Nephron progenitor cell (in vitro differentiated cells): ENCODE results near the gene RNF113B.

Experiments used
- DNase-seq: peaks from one replicate; pipeline ENCODE4 v3.0.0; 2021
- H3K27ac Mint-ChIP-seq: 2 replicates; pipeline ENCODE4 v1.8.0; 2021; ENCODE audit warnings: mild to moderate bottlenecking, moderate library complexity, mixed read lengths
- H3K27me3 Mint-ChIP-seq: 2 replicates; pipeline ENCODE4 v1.8.0; 2021; ENCODE audit warnings: mild to moderate bottlenecking, low read depth, mixed read lengths; ENCODE audit not compliant: poor library complexity
- H3K36me3 Mint-ChIP-seq: 2 replicates; pipeline ENCODE4 v1.8.0; 2021; ENCODE audit warnings: low read depth, mixed read lengths
- H3K4me1 Mint-ChIP-seq: 2 replicates; pipeline ENCODE4 v1.8.0; 2021; ENCODE audit warnings: mixed read lengths
- H3K4me3 Mint-ChIP-seq: 2 replicates; pipeline ENCODE4 v1.8.0; 2021; ENCODE audit warnings: mild to moderate bottlenecking, moderate library complexity, mixed read lengths
- H3K9me3 Mint-ChIP-seq: 2 replicates; pipeline ENCODE4 v1.8.0; 2021; ENCODE audit warnings: mild to moderate bottlenecking, moderate library complexity, mixed read lengths
- TF ChIP-seq, protein P1 (sequence below): fragments of 200-600 bp; sonication (generic); IDR thresholded peaks from 2 replicates; pipeline ENCODE4 v1.5.0; 2021; ENCODE audit warnings: antibody characterized with exemption

RNF113B gene

DNA sequence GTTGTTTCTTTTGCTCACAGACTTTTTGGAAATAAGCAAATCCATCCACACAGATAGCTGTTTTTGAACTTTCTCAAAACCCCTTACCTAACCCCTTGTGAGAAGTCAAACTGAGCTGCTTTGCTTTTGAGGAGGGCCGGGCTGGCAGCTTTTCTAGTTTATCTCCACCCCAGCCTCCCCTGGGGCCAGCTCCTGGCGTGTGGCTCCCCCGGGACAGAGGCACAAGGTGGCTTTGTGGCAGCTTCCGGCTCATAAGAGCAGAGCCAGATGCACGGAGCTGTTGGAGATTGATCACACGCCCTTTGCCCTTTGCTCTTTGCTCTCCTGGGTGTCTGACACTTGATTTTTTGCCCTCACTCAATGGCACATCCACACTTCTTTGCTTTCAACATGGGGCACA lies 24.9 kb upstream of the RNF113B start:
- H3K9me3 Mint-ChIP-seq: peaks cover 45% of the 10 kb centered on the region
- TF ChIP-seq, protein P1, sequence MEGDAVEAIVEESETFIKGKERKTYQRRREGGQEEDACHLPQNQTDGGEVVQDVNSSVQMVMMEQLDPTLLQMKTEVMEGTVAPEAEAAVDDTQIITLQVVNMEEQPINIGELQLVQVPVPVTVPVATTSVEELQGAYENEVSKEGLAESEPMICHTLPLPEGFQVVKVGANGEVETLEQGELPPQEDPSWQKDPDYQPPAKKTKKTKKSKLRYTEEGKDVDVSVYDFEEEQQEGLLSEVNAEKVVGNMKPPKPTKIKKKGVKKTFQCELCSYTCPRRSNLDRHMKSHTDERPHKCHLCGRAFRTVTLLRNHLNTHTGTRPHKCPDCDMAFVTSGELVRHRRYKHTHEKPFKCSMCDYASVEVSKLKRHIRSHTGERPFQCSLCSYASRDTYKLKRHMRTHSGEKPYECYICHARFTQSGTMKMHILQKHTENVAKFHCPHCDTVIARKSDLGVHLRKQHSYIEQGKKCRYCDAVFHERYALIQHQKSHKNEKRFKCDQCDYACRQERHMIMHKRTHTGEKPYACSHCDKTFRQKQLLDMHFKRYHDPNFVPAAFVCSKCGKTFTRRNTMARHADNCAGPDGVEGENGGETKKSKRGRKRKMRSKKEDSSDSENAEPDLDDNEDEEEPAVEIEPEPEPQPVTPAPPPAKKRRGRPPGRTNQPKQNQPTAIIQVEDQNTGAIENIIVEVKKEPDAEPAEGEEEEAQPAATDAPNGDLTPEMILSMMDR: no peak
- peak; percentile 70 for DNase-seq
- H3K27ac Mint-ChIP-seq: peak overlapping the region; percentile 99
- peaks cover 59% of the 10 kb centered on the region for H3K36me3 Mint-ChIP-seq
- peaks cover 51% of the 10 kb centered on the region for H3K4me1 Mint-ChIP-seq
- H3K27me3 Mint-ChIP-seq: no peaks in the 10 kb centered on the region
- peak overlapping the region; percentile 67 for H3K4me3 Mint-ChIP-seq

GRCh38 chr13:98201189-98201588 lies 24.1 kb upstream of the RNF113B start:
- peak; percentile 19 for DNase-seq
- TF ChIP-seq, protein P1: no peak
- peaks cover 41% of the 10 kb centered on the region for H3K9me3 Mint-ChIP-seq
- H3K36me3 Mint-ChIP-seq: peaks cover 57% of the 10 kb centered on the region
- peak overlapping the region; percentile 94 for H3K27ac Mint-ChIP-seq
- peaks cover 46% of the 10 kb centered on the region for H3K4me1 Mint-ChIP-seq
- H3K27me3 Mint-ChIP-seq: no peaks in the 10 kb centered on the region
- H3K4me3 Mint-ChIP-seq: peak overlapping the region; percentile 71

DNA sequence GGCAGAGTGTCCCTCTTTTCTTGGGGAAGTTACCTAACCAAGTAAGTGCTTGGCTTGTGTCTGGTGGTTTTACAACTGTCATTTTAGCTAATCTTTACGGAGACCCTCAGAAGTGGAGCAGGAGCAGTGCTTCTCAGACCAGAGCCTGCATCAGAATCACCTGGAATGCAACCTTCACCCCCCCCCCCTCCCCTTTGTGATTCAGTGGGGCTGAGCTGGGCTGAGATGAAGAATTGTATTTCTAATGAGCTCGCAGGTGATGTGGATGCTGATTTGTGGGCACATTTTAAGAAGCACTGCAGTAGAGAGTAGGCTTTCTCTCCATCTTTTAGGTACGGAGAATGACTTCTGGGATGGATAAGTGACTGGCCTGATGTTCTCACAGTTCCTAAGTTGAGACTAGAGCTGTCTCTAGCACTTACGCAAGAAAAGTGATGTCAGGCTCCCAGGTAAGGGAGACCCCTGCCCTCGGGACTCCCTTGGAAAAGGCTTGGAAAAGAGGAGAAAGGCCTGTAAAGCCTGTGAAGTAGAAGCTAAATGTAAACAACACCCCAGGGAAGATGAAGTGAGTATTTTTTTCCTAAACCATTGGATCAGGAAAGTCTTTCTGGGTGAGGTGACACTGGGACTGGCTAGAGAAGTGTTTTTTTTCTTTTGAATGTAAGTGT lies 23.3 kb upstream of the RNF113B start:
- DNase-seq: no peak
- H3K27ac Mint-ChIP-seq: peak overlapping the region; percentile 94
- TF ChIP-seq, protein P1: no peak
- H3K4me3 Mint-ChIP-seq: peak overlapping the region; percentile 51
- peaks cover 57% of the 10 kb centered on the region for H3K36me3 Mint-ChIP-seq
- peaks cover 49% of the 10 kb centered on the region for H3K4me1 Mint-ChIP-seq
- H3K27me3 Mint-ChIP-seq: no peaks in the 10 kb centered on the region
- peaks cover 36% of the 10 kb centered on the region for H3K9me3 Mint-ChIP-seq

DNA sequence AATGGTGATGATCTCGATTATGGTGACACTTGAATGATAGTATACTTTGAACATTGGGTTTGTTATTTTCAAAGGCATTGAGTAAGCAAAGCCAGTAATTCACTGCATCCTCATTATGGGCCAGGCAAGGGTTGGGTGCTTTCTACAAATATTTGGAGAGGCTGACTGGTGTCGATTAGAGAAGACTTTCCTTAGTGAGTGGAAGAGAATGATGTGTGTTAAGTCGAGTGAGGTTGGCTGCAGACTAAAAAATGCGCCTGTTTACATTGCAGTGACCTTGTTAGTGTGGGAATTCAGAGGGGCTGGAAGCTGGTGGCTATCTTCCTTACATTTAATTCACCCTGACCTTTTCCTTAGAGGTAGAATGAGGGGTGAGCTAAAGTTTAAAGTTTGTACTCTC lies 22.4 kb upstream of the RNF113B start:
- peak overlapping the region; percentile 94 for H3K27ac Mint-ChIP-seq

DNA sequence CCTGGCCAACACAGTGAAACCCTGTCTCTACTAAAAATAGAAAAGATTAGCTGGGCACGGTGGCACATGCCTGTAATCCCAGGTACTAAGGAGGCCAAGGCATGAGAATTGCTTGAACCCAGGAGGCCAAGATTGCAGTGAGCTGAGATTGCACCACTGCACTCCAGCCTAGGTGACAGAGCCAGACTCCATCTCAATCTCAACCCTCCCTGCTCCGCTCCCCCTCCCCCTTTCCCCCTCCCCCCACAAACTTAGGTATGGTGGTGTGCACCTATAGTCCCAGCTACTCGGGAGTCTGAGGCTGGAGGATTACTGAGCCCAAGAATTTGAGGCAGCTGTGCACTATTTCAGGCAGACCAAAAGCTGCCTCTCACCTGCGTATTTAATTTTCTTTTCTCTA lies 21.6 kb upstream of the RNF113B start:
- peaks cover 49% of the 10 kb centered on the region for H3K36me3 Mint-ChIP-seq
- peaks cover 20% of the 10 kb centered on the region for H3K9me3 Mint-ChIP-seq
- peak overlapping the region; percentile 94 for H3K27ac Mint-ChIP-seq
- peaks cover 58% of the 10 kb centered on the region for H3K4me1 Mint-ChIP-seq
- no peak for DNase-seq
- TF ChIP-seq, protein P1: no peak
- H3K27me3 Mint-ChIP-seq: no peaks in the 10 kb centered on the region
- no peak overlapping the region for H3K4me3 Mint-ChIP-seq

More for the DNA sequence above, 22.4 kb upstream of the RNF113B start:
- H3K36me3 Mint-ChIP-seq: peaks cover 56% of the 10 kb centered on the region
- DNase-seq: no peak
- peaks cover 58% of the 10 kb centered on the region for H3K4me1 Mint-ChIP-seq
- TF ChIP-seq, protein P1: no peak
- peaks cover 28% of the 10 kb centered on the region for H3K9me3 Mint-ChIP-seq
- H3K27me3 Mint-ChIP-seq: no peaks in the 10 kb centered on the region
- H3K4me3 Mint-ChIP-seq: peak overlapping the region; percentile 39
